GM23338 (cell line): ENCODE measurements around the gene FAM53B. TPM values are rescaled to one million over a fixed set of nuclear protein-coding genes. Genes with fewer than 3 reads are reported as not detected.

ENCODE experiments used
- ATAC-seq: fragments of 200-7000 bp; cut with Tn5 transposase; 3 replicates; pipeline ENCODE4 v1.9.1; 2020
- DNase-seq: peaks from one replicate; pipeline ENCODE4 v3.0.0-alpha.2; 2015; ENCODE audit warnings: low spot score
- H2AFZ ChIP-seq: fragments of 200-600 bp; sonication (generic); 2 replicates; pipeline ENCODE4 v1.8.0; 2016; ENCODE audit warnings: antibody characterized with exemption, mild to moderate bottlenecking, moderate library complexity
- H3F3A ChIP-seq: fragments of 200-600 bp; sonication (generic); replicated peaks from 2 replicates; pipeline ENCODE4 v1.8.0; 2017; ENCODE audit warnings: antibody characterized with exemption, mixed run types, low read depth
- H3K27ac ChIP-seq: fragments of 200-600 bp; sonication (generic); 2 replicates; pipeline ENCODE4 v1.6.1; 2016; ENCODE audit warnings: low read depth
- H3K27me3 ChIP-seq: fragments of 200-600 bp; sonication (generic); 2 replicates; pipeline ENCODE4 v1.8.0; 2016; ENCODE audit warnings: mild to moderate bottlenecking, mixed run types, moderate library complexity; ENCODE audit not compliant: insufficient read depth
- H3K36me3 ChIP-seq: fragments of 200-600 bp; sonication (generic); 2 replicates; pipeline ENCODE4 v1.8.0; 2016; ENCODE audit warnings: mild to moderate bottlenecking; ENCODE audit not compliant: insufficient read depth
- H3K4me1 ChIP-seq: fragments of 200-600 bp; sonication (generic); 2 replicates; pipeline ENCODE4 v1.8.0; 2016; ENCODE audit warnings: mild to moderate bottlenecking, moderate library complexity; ENCODE audit not compliant: insufficient read depth
- H3K4me2 ChIP-seq: fragments of 200-600 bp; sonication (generic); 2 replicates; pipeline ENCODE4 v1.7.1; 2017; ENCODE audit warnings: mixed run types
- H3K4me3 ChIP-seq: fragments of 200-600 bp; sonication (generic); 2 replicates; pipeline ENCODE4 v1.6.1; 2016; ENCODE audit warnings: mixed run types
- H3K79me2 ChIP-seq: fragments of 200-600 bp; sonication (generic); replicated peaks from 2 replicates; pipeline ENCODE4 v1.8.0; 2017; ENCODE audit warnings: mild to moderate bottlenecking; ENCODE audit not compliant: insufficient read depth
- H3K9me2 ChIP-seq: fragments of 200-600 bp; sonication (generic); 2 replicates; pipeline ENCODE4 v1.8.0; 2017; ENCODE audit not compliant: insufficient read depth
- H4K20me1 ChIP-seq: fragments of 200-600 bp; sonication (generic); replicated peaks from 2 replicates; pipeline ENCODE4 v1.8.0; 2017; ENCODE audit warnings: mild to moderate bottlenecking; ENCODE audit not compliant: insufficient read depth
- H3K27ac Mint-ChIP-seq: 2 replicates; pipeline ENCODE4 v1.8.0; 2020; ENCODE audit warnings: inconsistent platforms, mild to moderate bottlenecking, moderate library complexity, mixed read lengths
- H3K27me3 Mint-ChIP-seq: 3 replicates; pipeline ENCODE4 v1.8.0; 2022; ENCODE audit warnings: low read depth, mild to moderate bottlenecking, moderate library complexity, mixed read lengths, inconsistent platforms; ENCODE audit not compliant: insufficient read depth, poor library complexity
- H3K36me3 Mint-ChIP-seq: 3 replicates; pipeline ENCODE4 v1.8.0; 2021; ENCODE audit warnings: low read depth, mild to moderate bottlenecking, inconsistent platforms, moderate library complexity, mixed read lengths
- H3K4me1 Mint-ChIP-seq: 3 replicates; pipeline ENCODE4 v1.8.0; 2020; ENCODE audit warnings: mild to moderate bottlenecking, inconsistent platforms, mixed read lengths
- H3K4me3 Mint-ChIP-seq: 3 replicates; pipeline ENCODE4 v1.8.0; 2021; ENCODE audit warnings: moderate library complexity, mild to moderate bottlenecking, inconsistent platforms, mixed read lengths
- H3K9me3 Mint-ChIP-seq: 3 replicates; pipeline ENCODE4 v1.8.0; 2020; ENCODE audit warnings: moderate library complexity, mild to moderate bottlenecking, inconsistent platforms, mixed read lengths
- CTCF ChIP-seq, 2 experiments: fragments of 200-600 bp in 1 of 2; sonication (generic) in 1 of 2; conservative IDR thresholded peaks; 2 replicates each; pipeline versions ENCODE4 v1.5.1 to v1.6.1; 2016 to 2017; ENCODE audit warnings: antibody characterized with exemption in 2 of 2, low read depth in 2 of 2, mild to moderate bottlenecking in 2 of 2, moderate library complexity in 1 of 2
- EZH2 ChIP-seq: fragments of 200-600 bp; sonication (generic); IDR thresholded peaks from one replicate; pipeline ENCODE4 v1.8.0; 2017; ENCODE audit warnings: antibody characterized with exemption, mild to moderate bottlenecking, low read depth; ENCODE audit not compliant: unreplicated experiment
- EZH2phosphoT487 ChIP-seq: fragments of 200-600 bp; sonication (generic); IDR thresholded peaks from one replicate; pipeline ENCODE4 v1.8.1; 2018; ENCODE audit warnings: antibody characterized with exemption; ENCODE audit not compliant: unreplicated experiment
- NANOG ChIP-seq: IDR thresholded peaks from 2 replicates; pipeline ENCODE4 v1.6.1; 2016; ENCODE audit warnings: antibody characterized with exemption, borderline replicate concordance
- POLR2AphosphoS5 ChIP-seq: IDR thresholded peaks from 2 replicates; pipeline ENCODE4 v1.6.1; 2016; ENCODE audit warnings: antibody characterized with exemption, low read depth
- REST ChIP-seq: IDR thresholded peaks from one replicate; pipeline ENCODE4 v1.6.1; 2018; ENCODE audit warnings: antibody characterized with exemption; ENCODE audit not compliant: unreplicated experiment
- ZNF331 ChIP-seq: fragments of 250-450 bp; sonication (Bioruptor Pico); IDR thresholded peaks from 2 replicates; pipeline ENCODE4 v1.5.0; 2020; ENCODE audit warnings: low read depth, mild to moderate bottlenecking, moderate library complexity
- ZNF462 ChIP-seq: fragments of 250-450 bp; sonication (Bioruptor Pico); IDR thresholded peaks from 2 replicates; pipeline ENCODE4 v1.5.0; 2020; ENCODE audit warnings: mild to moderate bottlenecking, moderate library complexity
- polyA plus RNA-seq: library from polyadenylated mRNA; unstranded; fragments of >200 nt; fragmentation: Nextera tagmentation; extraction: Ambion mirVana; gene quantifications from 2 replicates; pipeline ENCODE4 v1.2.1, GENCODE V29; 2016
- total RNA-seq: library from RNA; depleted of rRNA; stranded (reverse); fragments of >200 nt; shearing (Covaris generic); gene quantifications from 2 replicates; pipeline ENCODE4 v1.2.3, GENCODE V29; 2014

The FAM53B gene
- total and polyA plus RNA-seq, 2 experiments from 2014 or later = 3.0 to 20.3 TPM

DNA sequence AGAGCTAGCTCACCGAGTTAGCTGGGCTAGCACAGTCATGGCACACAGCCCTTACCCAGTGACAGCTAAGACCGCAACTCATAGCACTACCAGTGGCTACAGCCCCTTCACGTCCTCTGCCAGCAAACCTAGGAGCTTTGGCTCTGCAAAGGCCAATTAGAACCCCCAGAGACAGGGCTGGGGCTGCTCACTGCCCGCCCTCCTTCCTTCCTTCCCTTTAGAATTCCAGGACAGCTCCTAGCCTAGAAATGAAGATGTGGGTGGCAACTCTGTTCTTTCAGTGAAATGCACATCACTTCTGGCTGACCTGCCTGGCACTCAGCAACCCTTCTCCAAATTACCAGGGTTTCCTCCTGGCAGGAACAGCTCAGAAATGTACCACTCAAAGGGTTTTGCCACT is 99.9 kb downstream of the FAM53B start:
- Histone ChIP-seq H3K9me2 (no peaks in the 10 kb centered on the region), H3K36me3 (no peaks in the 10 kb centered on the region), H3K79me2 (no peaks in the 10 kb centered on the region), H2AFZ (no peak overlapping the region), H4K20me1 (no peaks in the 10 kb centered on the region), H3K4me1 (no peaks in the 10 kb centered on the region), H3K27me3 (no peaks in the 10 kb centered on the region), H3F3A (no peaks in the 10 kb centered on the region), H3K4me2 (no peak overlapping the region), H3K4me3 (no peak overlapping the region), H3K27ac (no peak overlapping the region)
- peak overlapping the region; percentile 57; the same call in 1 of the 2 replicates for H3K27ac Mint-ChIP-seq
- H3K4me3 Mint-ChIP-seq = no peak overlapping the region
- ATAC-seq = no peak
- TF ChIP-seq NANOG = no peak
- TF ChIP-seq ZNF331 = no peak
- TF ChIP-seq POLR2AphosphoS5 = no peak
- TF ChIP-seq CTCF (conservative IDR thresholded peaks at IDR 0.05; ENCODE audit: low read depth in 2 of 2) = no peak
- TF ChIP-seq EZH2 = no peak
- TF ChIP-seq REST = no peak
- no peak for TF ChIP-seq EZH2phosphoT487
- TF ChIP-seq ZNF462 (CRISPR knock-in tag) = no peak
- no peak for DNase-seq
- peaks cover 5% of the 10 kb centered on the region for H3K27me3 Mint-ChIP-seq
- H3K9me3 Mint-ChIP-seq = no peaks in the 10 kb centered on the region; the same call in 2 of the 3 replicates
- no peaks in the 10 kb centered on the region; the same call in 2 of the 3 replicates for H3K36me3 Mint-ChIP-seq
- peaks cover 19% of the 10 kb centered on the region for H3K4me1 Mint-ChIP-seq
